ENCODE results near the gene SPDEF.

SPDEF gene

GRCh38 chr6:34553146-34553545 lies 3.0 kb downstream of the SPDEF start:
- no peak for DNase-seq (ENCODE audit: low read depth)
- no peak overlapping the region for H3K4me3 ChIP-seq (ENCODE audit: low read depth, low read length)
- TF ChIP-seq, protein P1, sequence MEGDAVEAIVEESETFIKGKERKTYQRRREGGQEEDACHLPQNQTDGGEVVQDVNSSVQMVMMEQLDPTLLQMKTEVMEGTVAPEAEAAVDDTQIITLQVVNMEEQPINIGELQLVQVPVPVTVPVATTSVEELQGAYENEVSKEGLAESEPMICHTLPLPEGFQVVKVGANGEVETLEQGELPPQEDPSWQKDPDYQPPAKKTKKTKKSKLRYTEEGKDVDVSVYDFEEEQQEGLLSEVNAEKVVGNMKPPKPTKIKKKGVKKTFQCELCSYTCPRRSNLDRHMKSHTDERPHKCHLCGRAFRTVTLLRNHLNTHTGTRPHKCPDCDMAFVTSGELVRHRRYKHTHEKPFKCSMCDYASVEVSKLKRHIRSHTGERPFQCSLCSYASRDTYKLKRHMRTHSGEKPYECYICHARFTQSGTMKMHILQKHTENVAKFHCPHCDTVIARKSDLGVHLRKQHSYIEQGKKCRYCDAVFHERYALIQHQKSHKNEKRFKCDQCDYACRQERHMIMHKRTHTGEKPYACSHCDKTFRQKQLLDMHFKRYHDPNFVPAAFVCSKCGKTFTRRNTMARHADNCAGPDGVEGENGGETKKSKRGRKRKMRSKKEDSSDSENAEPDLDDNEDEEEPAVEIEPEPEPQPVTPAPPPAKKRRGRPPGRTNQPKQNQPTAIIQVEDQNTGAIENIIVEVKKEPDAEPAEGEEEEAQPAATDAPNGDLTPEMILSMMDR (IDR thresholded peaks at IDR 0.05; ENCODE audit: insufficient read depth, low read depth, low read length, missing control alignments): no peak

DNA sequence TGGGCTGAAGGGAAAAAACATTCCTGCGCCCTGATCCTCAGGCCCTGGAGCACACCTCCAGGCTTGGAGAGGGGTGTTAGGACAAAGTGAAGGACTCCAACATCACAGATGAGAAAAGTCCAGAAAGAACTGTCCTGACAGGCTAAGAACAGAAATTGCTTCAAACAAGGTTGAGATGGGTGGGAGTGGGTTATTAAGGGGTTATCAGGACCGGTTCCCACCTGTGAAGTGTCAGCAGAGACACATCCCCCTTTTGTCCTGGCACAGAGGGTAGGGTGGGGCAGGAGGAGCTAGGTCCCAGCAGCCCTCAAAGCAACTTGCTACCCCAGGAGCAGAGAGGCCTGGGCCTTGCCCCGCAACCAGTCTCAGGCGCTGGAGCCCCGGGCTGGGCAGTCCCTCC lies 3.5 kb downstream of the SPDEF start:
- H3K4me3 ChIP-seq (ENCODE audit: low read depth, low read length): no peak overlapping the region
- DNase-seq (ENCODE audit: low read depth): no peak
- TF ChIP-seq, protein P1 (IDR thresholded peaks at IDR 0.05; ENCODE audit: insufficient read depth, low read depth, low read length, missing control alignments): no peak

- TF ChIP-seq, protein P1 (IDR thresholded peaks at IDR 0.05; ENCODE audit: insufficient read depth, low read depth, low read length, missing control alignments): no peak
- no peak for DNase-seq (ENCODE audit: low read depth)
- no peak overlapping the region for H3K4me3 ChIP-seq (ENCODE audit: low read depth, low read length)
Measured at GRCh38 chr6:34551720-34552119, 4.4 kb downstream of the SPDEF start.

DNA sequence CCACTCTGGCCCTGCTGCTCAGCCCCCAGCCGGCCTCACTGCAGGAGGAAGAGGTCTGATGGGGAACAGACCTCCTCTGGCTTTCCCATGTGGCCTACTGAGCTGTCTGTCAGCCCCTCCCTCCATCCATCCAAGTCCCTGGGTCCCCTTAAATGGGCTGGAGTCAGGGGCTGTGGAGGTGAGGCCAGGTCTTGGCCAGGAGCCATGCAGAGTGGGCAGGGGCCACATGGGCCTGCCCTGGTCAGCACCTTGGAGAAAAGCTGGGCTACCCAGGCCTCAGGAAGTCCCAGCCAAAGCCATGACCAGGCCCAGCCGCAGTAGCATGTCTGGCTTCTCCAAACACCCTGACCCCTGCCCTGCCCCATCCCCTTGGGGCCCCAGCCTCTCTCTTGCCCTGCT lies 6.3 kb downstream of the SPDEF start:
- H3K4me3 ChIP-seq (ENCODE audit: low read depth, low read length): no peak overlapping the region
- TF ChIP-seq, protein P1 (IDR thresholded peaks at IDR 0.05; ENCODE audit: insufficient read depth, low read depth, low read length, missing control alignments): no peak
- no peak for DNase-seq (ENCODE audit: low read depth)

- no peak for DNase-seq (ENCODE audit: low read depth)
- TF ChIP-seq, protein P1 (IDR thresholded peaks at IDR 0.05; ENCODE audit: insufficient read depth, low read depth, low read length, missing control alignments): no peak
- H3K4me3 ChIP-seq (ENCODE audit: low read depth, low read length): no peak overlapping the region
Measured at GRCh38 chr6:34549026-34549803, 6.9 kb downstream of the SPDEF start.

- no peak for DNase-seq (ENCODE audit: low read depth)
- TF ChIP-seq, protein P1 (IDR thresholded peaks at IDR 0.05; ENCODE audit: insufficient read depth, low read depth, low read length, missing control alignments): no peak
- no peak overlapping the region for H3K4me3 ChIP-seq (ENCODE audit: low read depth, low read length)
Measured at GRCh38 chr6:34547701-34548644, 8.2 kb downstream of the SPDEF start.
